ENCODE measurements around the gene FOXC2.

Gene FOXC2

DNA sequence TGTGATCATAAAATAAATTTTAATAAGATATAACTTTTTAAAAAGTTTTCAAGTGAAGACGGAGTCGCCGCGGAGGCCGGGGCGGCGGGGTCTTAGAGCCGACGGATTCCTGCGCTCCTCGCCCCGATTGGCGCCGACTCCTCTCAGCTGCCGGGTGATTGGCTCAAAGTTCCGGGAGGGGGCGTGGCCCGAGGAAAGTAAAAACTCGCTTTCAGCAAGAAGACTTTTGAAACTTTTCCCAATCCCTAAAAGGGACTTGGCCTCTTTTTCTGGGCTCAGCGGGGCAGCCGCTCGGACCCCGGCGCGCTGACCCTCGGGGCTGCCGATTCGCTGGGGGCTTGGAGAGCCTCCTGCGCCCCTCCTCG, at the start of gene FOXC2:
Gene FOXC2, plus strand, starts transcription at position 229 of the 365 bp plus-strand sequence. CDS start 507 bp downstream, outside the sequence.
- DNase-seq, result peak; percentile 55 to 68

DNA sequence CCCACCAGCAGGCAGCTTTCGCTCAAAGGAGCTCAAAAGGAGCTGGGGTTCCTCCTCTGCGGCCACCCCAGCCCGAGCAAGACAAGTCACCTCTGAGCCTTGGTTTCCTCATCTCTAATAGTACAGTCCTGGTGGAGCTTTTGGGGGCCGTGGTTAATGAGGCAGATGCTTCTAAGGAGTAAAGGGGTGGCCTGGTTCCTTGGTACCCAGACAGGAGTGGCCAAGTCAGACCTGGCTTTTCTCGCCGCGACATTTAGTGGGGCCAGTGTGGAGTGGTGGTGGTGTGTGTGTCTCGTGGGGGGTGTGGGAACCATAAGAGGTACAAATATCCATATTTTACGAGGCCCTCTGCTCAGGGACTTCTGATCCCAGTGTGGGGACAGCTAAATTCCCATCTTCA, 49.6 kb upstream of the FOXC2 start:
- DNase-seq, result no peak

DNA sequence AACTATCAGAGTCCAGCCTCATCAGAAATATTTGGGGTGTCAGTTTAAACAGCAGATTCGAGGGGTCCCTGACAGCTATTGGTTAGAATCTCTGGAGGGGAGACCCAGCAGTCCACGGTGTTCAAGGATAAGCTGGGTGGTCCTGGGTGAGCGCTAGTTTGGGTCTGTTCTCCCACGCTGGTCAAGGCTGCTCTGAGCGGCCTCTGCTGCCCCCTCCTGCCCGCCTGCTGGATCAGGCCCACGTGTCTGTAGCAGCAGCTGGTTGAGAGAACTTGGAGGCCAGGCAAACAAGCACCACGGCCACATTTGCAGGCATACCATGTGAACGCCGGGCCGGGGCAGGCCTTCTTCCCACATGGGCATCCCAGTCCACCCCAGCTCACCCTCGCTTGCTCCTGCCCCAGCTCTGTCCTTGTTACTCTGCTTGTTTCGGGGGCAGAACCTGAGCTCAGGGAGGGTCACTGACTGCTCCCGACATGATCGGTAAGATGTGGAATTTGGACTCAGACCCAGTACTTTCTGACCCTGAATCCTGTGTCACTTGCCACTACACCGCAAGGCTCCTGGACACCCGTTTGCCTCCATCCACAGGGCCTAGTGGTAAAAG, 48.9 kb upstream of the FOXC2 start:
- peak; percentile 33 to 49 for DNase-seq

DNA sequence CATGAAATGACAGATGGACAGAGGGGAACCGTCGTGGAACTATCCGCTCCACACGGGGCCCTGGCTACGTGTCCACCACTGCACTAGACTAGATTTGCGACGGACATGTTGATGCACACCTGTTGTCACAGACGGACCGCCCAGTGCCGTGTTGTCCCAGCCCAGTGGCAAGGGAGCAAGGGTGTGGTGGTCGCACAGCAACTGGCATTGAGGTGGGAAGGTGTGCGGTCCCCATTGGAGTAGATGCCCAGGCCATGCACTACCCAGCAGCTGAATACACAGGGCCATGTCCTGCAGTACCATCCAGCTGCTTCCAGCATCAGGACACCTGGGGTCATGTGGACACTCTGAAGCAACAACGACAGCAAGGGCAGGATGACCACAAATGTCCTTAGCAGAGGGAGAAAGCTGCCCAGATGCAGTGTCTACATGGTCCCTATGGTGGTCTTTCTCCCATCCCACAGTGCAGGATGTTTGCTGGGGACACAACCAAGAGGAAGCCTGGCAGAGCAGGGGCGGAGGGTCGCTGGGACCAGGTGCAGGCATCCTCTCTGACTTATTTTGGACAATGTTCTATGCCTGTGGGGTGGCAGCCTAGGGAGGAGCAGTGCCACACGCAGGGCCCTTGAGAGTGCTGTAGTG, 47.5 kb upstream of the FOXC2 start:
- DNase-seq, result no peak

DNA sequence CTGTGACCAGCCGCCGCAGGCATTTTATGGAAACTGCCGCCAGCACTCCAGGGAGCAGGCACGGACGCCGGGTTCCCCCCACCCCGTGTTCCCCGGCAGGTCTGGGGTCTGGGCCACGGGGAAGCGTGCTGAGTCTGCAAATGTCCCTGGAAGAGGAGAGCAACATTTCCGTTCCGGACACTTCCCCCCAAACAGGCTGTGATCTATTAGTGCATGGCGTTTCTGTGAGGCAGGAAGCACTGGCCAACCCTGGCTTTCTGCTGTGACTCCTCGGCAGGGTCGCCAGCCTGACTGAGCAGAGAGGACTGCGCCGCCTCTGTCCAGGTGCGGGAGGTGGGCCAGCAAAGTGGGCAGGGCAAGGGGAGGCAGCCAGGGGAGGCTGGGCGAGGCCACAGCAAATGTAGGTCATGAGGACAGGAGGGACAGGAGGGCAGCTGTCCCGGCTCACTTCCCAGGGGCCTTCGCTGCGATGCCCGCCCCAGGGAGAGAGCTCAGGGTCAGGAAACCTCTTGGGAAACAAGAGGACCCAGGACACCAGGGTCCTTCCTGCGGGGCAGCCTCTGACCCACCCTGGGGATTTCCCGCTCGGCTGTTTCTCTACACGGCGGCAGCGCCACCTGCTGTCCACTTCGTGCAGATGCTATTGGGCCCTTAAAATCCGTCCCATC, 46.8 kb upstream of the FOXC2 start:
- peak; percentile 57 to 68 for DNase-seq

DNA sequence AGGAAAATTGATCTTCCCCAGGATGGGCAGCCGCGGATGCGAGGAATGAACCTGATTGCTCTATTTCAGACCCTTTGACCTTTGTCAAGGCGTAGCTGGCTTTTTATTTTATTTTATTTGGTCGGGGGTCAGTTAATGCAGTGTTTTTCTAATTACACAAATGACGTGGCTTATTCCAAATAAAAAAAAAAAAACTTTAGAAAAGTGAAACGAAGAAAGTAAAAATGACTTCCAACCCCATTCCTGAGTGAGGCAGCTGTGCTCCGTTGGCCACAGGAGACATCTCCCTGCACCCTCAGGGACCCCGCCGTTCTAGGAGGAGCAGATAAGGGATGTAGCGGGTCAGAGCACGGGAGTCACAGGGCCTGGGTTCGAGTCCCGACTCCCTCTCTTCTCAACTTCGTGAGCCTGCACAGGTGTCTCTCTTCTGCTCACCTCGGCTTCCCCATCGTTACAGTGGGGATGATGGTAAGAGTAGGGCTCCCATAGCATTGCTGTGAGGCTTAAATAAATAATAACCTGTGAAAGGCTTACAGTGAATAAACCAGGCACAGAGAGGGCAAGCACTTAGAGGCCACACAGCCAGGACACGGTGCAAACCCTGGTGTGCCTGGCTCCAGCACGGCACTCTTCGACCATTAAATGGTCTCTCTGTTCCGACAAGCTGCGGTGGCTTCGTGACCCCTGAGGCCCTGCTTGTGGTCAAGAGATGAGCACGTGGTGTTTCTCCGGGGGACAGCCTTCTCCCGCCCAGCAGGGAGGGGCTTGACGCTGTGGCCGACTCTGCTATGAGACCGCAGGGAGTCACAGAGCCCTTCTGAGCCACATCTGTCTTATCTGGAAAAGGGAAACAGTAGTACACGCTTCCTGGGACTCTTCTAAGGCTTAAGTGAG, 46.1 kb upstream of the FOXC2 start:
- no peak for DNase-seq

DNA sequence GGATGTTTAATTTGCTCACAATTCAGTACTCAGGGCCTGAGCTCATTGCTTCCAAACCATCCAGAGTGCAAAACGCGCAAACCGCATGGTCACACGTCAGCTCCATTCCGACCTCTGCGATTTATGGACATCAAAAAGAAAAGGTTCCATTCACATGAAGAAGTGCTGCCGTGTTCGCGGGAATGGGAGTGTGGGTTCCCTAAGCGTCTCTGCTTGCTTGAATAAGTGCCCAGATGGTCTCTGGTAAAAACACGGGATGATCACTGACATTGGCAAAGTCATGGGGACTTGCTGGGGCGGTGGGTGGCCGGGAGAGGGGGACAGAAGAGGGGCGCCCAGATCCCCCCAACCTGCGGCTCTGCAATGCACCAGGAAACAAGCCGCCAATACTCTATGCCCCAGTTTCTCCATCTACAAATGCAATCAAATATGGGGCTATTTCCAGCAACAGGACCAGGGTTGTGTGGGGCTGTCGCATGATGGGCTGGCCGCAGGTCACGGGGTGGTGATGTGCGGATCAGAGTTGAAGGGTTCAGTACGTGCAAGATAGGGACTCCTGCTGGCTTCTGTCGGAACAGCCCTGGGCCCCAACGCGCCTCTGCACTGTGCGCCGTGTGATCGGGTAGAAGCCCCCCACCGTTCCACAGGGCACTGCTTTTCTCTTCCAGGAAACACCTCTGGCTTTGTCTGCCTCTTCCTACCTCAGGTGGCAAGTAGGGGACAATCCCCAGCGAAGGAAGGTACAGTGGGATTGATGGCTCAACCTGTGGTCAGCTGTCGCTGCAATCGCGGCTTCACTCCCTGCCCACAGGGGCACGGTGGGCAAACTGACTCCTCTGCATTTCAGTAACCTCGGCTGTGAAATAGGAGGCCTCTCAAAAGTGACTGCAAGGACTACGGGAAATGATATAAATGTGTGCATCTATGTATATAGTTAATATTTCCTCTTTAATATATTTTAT, 45.1 kb upstream of the FOXC2 start:
- DNase-seq, result no peak

DNA sequence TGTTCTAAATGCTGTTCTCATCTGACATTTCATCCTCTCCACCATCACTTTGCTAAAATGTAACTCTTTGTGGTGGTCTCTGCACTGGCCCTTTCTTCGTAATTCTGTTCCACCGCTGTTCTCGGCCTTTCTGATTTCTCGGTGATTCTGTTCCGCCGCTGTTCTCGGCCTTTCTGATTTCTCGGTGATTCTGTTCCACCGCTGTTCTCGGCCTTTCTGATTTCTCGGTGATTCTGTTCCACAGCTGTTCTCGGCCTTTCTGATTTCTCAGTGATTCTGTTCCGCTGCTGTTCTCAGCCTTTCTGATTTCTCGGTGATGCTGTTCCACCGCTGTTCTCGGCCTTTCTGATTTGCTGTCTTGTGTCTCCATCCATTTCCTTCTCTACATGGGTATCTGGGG, 44.0 kb upstream of the FOXC2 start:
- no peak for DNase-seq

DNA sequence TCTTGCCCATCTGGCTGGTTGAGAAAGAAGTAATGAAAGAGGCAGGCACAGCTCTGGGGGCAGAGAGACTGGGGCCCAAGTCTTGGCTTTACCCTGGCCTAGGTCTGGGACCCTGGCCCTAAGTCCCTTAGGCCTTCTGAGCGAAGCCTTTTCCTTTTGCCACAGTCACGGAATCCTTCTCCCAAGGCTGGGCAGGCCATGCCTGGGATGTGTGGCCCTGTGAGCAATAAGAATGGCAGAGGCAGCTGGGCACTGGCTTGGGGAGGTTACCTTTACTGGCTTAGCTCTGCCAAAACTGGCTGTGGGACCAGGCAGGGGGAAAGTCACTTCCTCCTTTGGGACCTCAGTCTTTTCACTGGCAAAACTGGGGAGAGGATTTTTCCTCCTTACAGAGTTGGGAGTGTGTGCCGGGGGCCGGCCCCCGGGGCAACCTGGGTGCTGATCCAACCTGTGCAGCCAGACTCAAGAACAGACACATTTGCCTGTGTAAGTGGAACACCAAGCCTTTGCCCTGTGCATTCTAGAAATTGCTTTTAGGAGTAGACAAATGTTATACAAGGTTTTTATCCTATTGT, 43.4 kb upstream of the FOXC2 start:
- no peak for DNase-seq

DNA sequence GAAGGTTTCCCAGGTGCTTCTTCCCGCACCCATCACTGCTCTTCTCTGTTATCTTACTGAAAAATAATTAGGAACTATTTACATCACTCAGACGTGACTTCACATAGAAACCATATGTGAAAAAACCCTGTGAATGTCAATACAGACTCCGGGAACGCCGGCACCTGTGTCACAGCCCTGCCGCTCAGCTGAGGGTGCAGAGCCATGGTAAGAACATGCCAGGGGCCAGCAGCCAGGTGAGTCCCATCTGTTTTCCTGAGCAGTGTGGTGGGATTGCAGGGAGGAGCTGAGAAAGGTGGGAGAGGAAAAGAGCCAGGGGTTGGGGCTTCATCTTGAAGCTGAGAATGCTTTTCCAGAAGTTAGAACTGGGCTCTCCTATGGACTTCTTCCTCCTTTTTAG, 42.6 kb upstream of the FOXC2 start:
- no peak for DNase-seq

DNA sequence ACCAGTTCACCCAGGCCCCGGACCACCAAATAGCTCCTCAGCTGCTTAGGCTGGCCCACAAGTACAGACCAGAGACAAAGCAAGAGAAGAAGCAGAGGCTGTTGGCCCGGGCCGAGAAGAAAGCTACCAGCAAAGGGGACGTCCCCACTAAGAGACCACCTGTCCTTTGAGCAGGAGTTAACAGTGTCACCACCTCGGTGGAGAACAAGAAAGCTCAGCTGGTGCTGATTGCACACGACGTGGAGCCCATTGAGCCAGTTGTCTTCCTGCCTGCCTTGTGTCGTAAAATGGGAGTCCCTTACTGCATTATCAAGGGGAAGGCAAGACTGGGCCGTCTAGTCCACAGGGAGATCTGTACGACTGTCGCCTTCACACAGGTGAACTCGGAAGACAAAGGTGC, 40.9 kb upstream of the FOXC2 start:
- DNase-seq, result no peak

DNA sequence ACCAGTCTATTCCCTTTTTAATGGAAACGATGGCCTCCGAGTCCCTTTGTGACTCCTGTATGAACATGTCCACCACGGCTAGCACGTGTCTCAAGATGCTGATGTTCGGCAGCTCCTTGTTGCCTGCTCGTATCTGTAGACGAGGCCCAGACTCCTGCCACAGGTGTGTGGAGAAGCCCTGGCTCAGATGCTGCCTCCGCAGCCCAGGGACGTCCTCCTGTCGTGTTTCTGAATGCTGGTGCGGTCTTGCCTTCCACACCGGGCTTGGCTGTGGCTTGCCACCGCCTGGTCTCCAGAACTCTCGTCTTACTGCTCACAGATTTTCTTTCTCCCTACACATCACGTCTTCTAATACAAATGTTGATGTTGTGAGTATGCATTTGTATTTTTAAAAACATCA, 39.3 kb upstream of the FOXC2 start:
- no peak for DNase-seq

DNA sequence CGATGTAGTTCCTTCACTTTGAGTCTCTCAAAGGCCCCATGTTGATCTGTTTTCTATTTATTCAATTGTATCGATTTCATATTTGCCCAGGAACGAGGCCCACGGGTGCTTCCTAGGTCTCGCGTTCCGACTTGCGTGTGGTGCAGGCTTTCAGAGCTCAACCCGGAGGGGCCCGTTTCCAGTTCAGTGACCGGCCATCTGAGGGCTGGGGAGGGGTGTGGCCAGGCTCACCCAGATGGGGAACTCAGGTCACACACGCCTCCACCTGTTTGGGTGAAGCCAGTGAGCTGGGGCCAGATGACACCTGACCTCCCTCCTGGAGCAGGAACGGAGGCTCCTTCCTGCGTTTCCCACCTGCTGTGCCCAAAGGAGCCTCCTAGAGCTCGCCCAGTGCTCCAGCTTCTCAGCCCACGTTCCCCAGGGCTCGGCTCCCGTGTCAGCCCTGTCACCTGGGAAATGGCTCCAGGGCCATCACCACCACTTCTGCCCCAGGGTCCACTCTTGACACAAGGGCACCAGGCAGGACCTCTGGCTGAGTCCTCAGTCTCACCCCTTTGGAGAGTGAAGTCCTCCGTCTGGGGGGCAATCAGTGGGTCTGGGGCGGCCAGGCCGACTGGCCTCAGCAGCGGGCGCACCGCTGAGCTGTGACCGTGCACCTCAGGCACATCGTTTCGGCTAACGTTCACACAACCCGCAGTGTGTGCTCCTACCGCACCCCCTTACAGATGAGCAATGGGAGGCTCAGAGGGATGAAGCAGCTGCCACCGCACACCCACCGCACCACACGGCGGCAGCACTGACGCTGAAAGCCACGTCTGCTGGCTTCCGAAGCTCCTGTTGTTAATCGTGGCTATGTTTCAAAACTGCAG, 38.3 kb upstream of the FOXC2 start:
- no peak for DNase-seq

DNA sequence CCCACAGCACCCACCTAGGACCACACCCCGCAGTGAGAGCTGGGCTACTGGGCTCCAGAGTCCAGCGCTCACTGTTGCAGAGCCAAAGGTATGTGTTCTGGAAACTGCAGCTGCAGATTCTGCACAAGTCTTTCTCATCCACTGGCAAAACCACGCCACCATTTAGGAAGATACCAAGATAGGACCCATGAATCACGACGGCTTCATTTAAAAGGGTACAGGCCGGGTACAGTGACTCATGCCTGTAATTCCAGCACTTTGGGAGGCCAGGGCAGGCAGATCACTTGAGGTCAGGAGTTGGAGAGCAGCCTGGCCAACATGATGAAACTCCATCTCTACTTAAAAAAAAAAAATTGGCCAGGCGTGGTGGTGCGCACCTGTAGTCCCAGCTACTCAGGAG, 37.5 kb upstream of the FOXC2 start:
- no peak for DNase-seq

DNA sequence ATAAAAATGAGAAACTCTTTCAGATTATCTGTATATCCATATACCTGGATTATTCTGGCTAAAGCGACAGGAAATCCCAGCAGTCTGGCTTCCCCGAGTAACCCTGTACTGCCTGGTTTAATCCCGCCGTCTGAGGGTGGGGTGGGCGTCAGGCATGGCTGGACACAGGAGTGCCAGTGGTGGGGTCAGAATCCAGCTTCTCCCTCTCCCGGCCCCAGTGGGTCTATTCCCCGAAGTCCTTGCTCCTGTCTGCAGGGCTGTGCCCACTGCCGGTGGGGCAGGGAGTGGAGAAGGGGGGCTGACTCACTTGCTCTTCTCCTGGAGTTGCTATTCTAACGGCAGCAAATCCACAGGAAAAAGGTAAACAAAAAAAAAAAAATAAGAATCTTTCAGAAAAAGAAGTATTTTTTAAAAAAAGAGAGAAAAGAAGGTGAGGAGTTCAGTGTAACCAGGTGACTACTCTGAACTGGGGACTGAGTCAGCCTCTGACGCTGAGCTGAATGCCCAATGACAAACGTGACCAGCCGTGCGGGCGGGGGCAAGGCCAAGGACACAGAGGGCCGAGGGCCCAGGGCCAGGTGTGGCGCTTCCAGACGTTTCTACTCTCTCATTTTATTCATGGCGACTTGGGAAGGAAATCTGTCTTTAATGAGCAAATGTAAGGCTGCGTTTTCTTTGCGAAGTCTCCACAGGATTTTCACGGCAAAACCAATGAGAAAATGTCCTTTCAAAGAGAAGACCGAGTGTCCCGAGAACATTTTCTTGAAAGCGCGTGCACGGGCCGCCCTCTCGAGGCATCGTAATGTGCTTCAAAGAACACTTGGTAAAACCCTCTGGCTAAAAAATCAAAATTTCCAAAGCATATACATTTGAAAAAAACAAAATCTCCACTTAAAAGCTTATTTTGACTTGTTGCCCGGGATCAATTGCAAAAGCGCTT, 36.1 kb upstream of the FOXC2 start:
- no peak for DNase-seq

DNA sequence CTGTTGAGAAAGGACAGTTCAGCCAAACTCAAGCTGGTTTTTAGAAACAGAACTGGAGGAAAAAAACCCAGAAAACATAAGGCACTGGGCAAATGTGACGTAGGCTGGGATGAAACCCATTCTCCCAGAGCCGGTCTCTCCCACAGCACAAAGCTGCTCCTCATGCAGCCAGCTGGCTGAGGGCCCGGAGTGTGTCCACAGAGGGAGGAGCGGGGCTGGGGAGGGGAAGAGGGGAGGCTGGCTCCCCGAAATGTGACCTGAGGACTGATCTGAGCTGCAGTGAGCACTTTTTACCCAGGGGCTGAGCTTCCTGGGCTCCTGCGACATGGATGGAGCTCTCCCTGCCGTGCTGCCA, 35.5 kb upstream of the FOXC2 start:
- no peak for DNase-seq

DNA sequence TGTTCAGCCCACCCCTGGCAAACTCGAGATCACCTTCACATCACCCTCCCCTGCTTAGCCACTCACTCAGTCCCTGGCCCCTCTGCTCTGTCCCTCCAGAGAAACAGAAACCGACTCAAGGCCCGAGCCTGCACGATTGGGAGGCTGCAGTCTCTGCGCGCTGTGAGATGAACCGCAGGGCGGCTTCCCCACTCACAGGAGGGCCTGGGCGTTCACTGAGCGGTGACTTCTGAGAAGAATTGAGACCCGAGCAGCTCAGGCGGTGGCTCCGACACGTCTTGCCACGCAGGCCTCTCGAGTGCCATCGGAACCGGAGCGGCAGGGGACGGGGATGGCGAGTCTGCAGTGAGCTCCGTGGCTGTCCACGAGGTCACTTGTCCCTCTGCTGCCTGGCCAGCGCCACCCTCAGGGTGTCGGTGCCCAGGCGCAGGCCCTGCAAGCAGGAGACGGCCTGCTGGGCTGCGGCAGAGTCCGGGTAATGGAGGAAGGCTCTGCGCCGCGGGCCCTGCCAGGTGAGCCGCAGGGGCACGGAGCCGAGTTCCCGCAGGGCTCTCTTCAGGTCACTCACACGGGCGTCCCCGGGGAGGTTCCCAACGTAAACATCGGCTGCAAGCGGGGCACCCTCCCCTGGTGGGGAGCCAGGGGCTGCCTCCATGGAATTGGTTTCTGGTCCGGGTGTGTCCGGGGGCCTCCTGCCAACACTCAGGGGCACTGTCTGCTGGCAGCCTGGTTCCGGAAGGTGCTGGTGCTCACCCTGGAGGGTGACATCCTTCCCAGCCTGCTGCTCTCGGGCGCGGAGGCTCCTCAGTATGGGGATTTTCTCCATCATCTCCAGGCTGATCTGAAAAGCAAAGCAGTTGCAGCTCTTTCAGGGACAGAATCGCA, 34.7 kb upstream of the FOXC2 start:
- no peak for DNase-seq

DNA sequence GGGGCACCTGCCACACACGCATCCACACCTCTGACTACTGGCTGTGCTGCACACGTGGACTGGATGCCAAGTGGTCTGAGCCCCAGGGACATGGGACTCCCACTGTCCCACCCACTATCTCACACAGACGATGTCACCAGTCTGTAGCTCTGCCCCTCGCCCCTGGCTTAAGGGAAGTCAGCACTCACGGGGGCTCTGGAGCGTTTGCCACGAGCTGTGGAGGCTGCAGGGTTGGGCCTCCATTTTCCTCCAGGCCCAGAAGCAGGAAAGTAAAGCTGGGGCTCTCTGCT, 34.2 kb upstream of the FOXC2 start:
- no peak for DNase-seq

DNA sequence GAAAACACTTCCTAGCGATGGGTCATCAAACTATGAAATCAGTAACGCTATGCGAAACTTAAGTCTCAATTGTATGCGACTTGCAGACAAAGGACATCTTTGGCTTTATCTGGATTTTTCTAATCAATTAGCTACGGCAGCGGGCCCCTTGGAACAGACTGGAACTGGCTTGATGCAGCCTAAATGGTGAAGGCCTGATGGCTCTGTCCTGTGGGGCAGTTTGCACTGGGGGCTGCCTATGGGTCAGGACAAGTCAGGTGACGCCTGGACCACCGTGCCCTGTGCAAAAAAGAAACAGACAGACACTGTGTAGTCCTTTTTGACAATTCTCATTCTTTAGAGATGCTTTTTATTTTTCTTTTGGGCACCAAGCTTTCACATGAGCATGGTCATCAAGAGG, 33.6 kb upstream of the FOXC2 start:
- no peak for DNase-seq

All from activated CD4-positive, alpha-beta T cell treated with anti-CD3 and anti-CD28 coated beads, Interleukin-2, amount 50 U/mL, for 48 hours (primary cell).